NCI-H1105 (cell line): ENCODE data around the gene PLP2.
"Not testable (repeated sequence)": the region's sequence is repeated elsewhere in the genome, so short reads cannot be mapped to it uniquely, and the experiment has no call there.

Experiments used
- DNase-seq: peaks from one replicate; lab custom pipeline; 2025; lab: John Stamatoyannopoulos, UW

The PLP2 gene

DNA sequence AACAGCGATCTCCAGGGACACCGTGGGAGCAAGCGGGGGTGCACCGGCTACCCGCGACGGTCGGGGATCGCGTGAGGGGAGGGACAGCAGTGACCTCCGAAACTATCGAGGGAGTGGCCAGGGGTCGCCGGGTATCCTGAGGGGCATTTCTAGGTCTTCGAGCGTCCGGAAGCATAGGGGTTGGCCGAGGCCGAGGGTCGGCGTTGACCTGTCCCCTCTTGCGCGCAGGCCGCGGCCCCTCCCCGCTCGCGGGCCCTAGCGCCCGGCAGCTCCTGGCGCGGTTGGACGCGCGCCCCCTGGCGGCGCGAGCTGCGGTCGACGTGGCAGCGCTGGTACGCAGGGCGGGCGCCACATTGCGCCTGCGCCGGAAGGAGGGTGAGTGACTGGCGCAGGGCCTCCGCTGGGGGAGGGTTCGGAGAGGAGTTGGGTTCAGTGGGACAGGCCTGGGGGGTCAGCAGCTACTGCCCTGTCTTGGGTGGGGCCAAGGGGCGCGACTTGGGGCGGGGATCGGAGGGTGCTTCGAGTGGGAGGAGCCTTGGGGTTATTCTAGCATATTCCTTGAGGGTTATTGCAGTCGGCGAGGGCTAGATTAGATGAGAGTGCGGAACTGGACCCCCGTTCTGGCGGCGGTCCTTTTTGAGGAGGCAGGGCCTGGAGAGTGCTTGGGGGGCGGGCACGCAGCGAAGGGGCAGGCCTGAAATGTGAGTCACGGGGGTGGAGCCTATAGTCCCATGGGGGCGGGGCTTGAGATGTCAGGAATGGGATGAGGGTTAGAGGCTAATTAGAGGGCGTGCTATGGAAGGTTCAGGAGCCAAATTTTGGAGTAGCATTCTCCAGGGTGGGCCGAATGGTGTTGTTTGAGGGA lies 7.9 kb upstream of the PLP2 start:
- peak; percentile 72 for DNase-seq

DNA sequence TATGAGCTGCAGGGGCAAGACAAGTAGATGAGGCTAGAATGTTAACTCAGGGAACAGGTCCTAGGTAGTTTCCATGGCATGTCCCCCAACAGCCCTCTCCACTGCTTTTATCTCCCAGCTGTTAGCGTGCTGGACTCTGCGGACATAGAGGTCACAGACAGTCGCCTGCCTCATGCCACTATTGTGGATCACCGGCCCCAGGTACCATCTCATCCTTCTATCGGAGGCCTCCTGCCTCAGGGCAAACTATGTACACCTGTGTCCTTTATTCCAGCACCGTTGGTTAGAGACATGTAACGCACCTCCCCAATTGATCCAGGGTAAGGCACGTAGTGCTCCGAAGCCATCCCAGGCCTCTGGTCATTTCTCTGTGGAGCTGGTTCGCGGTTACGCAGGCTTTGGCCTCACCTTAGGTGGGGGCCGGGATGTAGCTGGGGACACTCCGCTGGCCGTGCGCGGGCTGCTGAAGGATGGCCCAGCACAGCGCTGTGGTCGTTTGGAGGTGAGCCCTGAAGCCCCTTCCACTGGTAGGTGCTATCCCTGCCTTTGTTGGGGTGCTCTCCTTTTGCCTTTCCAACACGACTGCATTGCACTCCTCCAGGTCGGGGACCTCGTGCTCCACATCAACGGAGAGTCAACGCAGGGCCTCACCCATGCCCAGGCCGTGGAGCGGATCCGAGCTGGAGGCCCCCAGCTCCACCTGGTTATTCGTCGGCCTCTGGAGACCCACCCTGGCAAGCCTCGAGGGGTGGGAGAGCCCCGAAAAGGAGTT lies 6.9 kb upstream of the PLP2 start:
- DNase-seq: no peak

GRCh38 chrX:49165901-49166881 lies 5.5 kb upstream of the PLP2 start:
- peak; percentile 88 for DNase-seq

GRCh38 chrX:49166914-49167739 lies 4.6 kb upstream of the PLP2 start:
- DNase-seq: no peak

- DNase-seq: no peak
These were observed 4.0 kb upstream of the PLP2 start for GRCh38 chrX:49167740-49168108.

- DNase-seq: peak; percentile 38
These were observed 632 bp downstream of the PLP2 start for GRCh38 chrX:49172280-49172780.

- DNase-seq: not testable (repeated sequence)
These were observed 1.8 kb downstream of the PLP2 start for GRCh38 chrX:49173544-49173943.

DNA sequence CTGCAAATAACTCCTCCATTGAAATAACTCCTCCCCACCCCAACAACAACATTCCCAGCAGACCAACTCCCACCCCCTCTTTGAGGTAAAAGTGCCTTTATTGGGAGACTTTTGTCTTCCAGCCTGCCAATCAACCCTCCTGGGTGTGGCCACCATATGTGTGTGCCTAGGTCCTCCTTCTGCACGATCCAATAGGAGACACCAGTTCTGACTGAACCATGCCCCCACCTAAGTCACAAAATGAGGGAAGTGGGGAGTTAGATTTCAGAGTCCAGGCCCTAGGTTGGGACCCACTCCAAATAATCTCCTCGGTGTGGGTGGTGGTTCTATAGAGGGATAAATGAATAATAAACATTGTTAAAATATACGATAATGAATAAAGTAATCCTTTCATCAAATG lies 3.0 kb downstream of the PLP2 start:
- no peak for DNase-seq

- DNase-seq: no peak
These were observed 4.0 kb downstream of the PLP2 start for GRCh38 chrX:49175435-49176274.

- DNase-seq: no peak
These were observed 5.0 kb downstream of the PLP2 start for GRCh38 chrX:49176421-49177326.

DNA sequence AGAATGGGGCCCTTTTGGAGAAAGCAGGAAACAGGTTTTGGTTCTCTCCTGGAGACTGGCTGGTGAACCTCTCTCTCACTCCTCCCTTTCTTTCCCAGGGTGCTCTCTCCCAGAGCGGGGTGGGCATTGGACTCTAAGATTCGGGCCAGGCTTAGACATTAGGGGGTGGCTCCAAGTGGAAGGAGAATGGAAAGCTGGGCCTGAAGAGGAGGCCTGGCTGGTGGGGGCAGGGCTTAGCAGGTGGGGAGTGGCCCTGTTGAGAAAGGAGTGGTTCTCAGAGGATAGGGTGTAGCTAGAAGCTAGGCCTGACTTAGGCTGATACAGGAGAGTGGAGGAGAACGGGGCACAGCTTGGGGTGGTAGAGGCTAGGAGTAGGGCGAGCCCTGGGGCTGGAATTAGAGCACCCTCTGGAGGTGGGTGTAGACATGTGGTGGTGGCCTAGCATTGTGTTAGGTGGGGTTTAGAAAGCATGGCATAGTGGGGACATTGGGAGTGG lies 5.7 kb downstream of the PLP2 start:
- no peak for DNase-seq

DNA sequence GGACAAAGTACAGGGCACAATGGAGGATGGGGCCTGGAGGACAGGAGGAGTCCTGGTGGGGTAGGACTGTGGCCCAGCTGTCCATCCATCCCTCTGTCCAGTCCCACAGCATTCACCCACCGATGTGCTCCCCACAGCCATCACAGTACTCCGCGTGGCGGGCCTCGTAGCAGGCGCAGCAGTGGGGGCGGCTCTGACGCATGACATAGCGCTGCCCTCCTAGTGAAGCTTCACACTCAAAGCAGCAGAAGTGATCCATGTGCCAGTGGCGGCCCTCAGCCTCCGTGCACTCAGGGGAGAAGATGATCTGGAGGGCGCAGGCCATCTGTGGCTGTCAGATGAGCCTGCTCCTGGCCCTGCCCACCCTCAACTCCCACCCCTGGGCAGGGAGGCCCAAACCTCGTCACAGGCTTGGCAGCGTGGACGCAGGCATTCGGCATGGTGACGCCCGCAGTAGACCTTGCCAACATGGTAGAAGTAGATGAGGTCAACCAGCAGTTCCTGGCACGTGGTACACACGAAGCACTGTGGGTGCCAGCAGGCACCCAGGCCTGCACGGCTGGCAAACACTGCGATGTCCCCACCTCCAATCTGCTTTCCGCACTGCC lies 6.3 kb downstream of the PLP2 start:
- no peak for DNase-seq

- DNase-seq: no peak
These were observed 6.8 kb downstream of the PLP2 start for GRCh38 chrX:49178537-49178936.

DNA sequence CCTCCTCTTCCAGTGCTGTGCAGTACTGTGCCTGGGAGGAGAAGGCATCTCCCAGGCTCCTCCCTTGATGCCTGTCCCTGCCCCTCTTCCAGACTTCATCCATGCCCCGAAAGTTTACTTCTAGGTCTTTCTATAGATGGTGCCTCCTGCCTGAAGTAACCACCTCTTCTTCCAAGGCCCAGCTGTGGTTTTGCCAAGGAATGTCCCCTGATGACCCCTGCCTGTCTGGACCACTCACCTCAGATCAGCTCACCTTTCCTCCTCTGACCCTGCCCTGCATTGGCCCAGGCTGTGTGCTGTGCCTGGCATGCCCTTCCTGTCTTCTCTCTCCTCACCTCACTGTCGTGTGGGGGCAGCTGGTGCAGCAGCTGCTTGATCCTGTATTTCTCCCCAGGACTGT lies 7.7 kb downstream of the PLP2 start:
- no peak for DNase-seq

DNA sequence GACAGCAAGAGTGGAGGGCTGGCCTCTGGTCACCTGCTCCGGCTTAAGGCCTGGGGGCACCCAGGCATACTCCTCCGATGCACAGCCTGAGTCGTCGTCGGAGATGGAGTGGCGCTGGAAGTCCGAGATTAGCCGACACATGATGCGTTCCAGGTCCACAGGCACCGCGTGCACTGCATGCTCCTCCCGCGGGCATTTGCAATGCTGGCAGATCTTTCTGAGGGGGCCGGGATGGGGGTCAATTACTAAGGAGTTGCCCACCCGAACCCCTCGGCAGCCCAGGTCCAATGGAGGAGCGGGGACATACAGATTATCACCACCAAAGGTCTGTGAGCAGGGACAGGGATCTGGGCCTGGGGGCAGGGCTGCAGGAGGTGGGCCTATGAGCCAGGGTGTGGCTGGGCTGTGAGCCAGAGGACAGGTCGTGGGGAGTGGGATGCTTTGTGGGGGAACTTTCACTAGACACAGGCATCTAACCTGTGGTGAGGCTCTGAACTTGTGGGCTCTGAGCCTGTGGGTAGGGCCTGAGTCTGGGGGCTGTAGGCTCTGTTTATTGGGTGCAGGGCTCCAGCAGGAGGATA lies 12.1 kb downstream of the PLP2 start:
- no peak for DNase-seq

DNA sequence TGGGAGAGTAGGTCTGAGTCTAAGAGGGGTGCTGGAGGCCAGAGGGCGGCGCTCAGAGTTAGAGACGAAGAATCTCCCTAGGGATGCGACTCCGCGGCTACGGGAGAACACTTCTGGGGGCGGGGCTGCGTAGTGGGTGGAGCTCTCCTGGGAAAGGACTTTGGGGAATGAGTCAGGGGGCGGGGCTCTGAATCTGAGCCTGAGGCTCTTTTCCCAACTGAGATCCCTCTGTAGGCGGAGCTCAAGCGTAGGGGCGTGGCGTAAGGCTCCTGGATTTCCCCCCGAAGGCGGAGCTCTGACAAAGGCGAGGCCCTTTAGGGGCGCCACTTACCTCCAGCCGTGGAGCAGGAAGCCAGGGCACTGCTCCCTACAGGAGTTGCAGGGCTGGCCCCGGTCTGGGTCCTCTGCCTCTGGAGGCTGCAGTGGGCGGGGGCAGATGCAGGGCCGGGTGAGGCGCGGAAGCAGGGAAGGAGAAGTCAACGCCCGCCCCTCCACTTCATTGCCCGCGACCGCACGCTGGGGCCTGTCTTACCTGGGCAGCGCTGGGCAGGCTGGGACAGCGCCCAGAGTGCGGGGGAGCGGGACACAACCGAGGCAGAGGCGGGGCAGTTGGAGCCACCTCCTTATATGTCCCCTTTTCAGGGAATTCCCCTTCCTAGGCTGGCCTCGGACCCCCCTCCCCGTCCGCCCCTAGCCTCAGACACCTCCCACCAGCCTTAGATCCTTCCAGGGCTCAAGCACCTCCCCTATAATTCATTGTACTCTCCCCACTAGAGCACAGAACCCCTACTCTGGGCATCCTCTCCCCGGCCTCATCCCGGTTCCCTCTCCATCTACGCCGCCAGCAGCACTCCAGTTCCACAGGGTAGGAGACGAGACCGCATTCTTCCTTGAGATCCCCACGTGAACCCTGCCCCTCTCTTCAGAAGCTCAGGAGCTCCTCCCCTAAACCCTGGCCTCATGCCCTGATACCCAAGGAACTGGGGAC lies 12.9 kb downstream of the PLP2 start:
- peak; percentile 88 for DNase-seq
